Body of pancreas (tissue), 4 donors: ENCODE measurements around the gene PGC. TPM values are rescaled to one million over a fixed set of nuclear protein-coding genes. Genes with fewer than 3 reads are reported as not detected.

Source experiments
- ATAC-seq: fragments of 150-250 bp; one replicate; pipeline ENCODE4 v1.9.1; 2016
- DNase-seq, 4 donors: peaks; one replicate each; pipeline ENCODE4 v3.0.0-alpha.2; 2019
- H3K27ac ChIP-seq, 4 donors: fragments of 200-600 bp; sonication (generic); 1 replicate in 3 of 4; 2 replicates in 1 of 4; pipeline versions ENCODE4 v1.5.1 to v1.6.1; 2016 to 2019; ENCODE audit warnings: mild to moderate bottlenecking in 1 of 4, mixed read lengths in 1 of 4, moderate library complexity in 1 of 4
- H3K27me3 ChIP-seq, 2 donors: fragments of 200-600 bp; sonication (generic); one replicate each; pipeline ENCODE4 v1.6.0; 2016; ENCODE audit warnings: mild to moderate bottlenecking in 1 of 2
- H3K36me3 ChIP-seq, 2 donors: fragments of 200-600 bp; sonication (generic); replicated peaks in 1 of 2; 2 replicates each; pipeline ENCODE4 v1.5.1; 2016; ENCODE audit warnings: low read depth in 2 of 2; ENCODE audit not compliant: insufficient read depth in 1 of 2
- H3K4me1 ChIP-seq: fragments of 200-600 bp; sonication (generic); one replicate; pipeline ENCODE4 v1.6.0; 2016
- H3K4me3 ChIP-seq, 2 donors: fragments of 200-600 bp; sonication (generic); 1 replicate in 1 of 2; 2 replicates in 1 of 2; pipeline ENCODE4 v1.5.1; 2016 to 2019
- H3K9me3 ChIP-seq, 3 donors: fragments of 200-600 bp; sonication (generic); 1 replicate in 2 of 3; 2 replicates in 1 of 3; pipeline ENCODE4 v1.5.1; 2016
- POLR2A ChIP-seq, 3 donors: fragments of 450-650 bp; IDR thresholded peaks; one replicate each; pipeline ENCODE4 v1.6.1; 2016; ENCODE audit warnings: antibody characterized with exemption in 3 of 3, mild to moderate bottlenecking in 2 of 3
- WGBS, 2 donors: methylation state at CpG; one replicate each; pipeline ENCODE4 v1.1.5; 2017; 5-methylcytosine and 5-hydroxymethylcytosine counted together
- intact Hi-C: fragments of 100-400 bp; cut with DNase I; formaldehyde crosslinking; loops from one replicate; pipeline ENCODE4 v1.15.1; 2023
- total RNA-seq, 2 donors: library from RNA; depleted of rRNA; stranded (reverse); fragments of >200 nt; gene quantifications; one replicate each; pipeline ENCODE4 v1.1.0, GENCODE V29; 2016
- TF ChIP-seq, protein P1 (sequence below), 7 experiments: fragments of 450-650 bp in 4 of 7; fragments of 200-600 bp in 3 of 7; sonication (generic) in 3 of 7; IDR thresholded peaks; one replicate each; pipeline ENCODE4 v1.5.1; 2016 to 2019; ENCODE audit warnings: antibody characterized with exemption in 7 of 7

Gene PGC
- total RNA-seq, 2 donors from 2014 or later: 48.8 to 91.1 TPM

DNA sequence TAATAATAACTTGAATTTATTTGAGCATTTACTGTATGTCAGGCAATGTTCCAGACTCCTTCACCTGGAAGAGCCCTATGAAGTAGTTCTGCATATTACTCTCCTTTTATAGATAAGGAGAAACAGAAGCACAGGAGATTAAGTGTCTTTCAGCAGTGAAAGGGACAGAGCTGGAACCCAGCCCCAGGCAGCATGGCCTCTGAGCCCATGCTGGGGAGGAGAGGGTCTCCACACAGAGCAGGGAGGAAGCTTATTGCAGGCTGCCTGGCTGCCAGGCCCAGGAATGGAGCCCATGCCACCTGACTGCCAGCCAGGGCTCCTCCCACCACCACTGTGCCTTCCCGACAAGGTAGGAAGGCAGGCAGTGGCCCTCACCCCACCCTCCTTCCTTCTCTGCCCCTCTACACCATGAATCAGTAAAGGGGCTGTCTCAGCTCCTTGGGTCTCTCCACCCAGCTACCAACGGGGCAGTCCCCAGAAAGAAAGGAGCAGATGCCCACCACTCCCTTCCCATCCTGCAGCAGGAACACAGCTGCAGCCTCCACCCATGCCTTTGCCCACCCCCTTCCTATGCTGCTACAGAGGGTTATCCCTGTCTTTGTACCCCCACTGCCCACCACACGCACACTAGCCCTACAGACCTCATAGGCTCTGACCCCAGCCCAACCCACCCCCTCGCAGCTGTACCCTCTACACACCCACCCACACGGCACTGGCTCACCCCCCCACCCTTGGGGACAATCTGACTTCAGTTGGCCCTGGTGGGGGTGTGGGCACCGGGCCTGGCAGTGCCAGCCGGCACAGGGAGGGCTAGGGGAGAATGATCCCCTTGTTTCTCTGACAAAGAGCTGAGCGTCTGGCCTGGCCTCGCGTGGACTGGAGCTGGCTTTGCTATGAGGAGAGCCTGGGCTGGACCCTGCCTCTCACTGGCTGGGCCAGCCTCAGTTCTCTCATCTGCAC, 53.6 kb downstream of the PGC start:
- no peak overlapping the region for H3K4me3 ChIP-seq
- H3K9me3 ChIP-seq: no peaks in the 10 kb centered on the region
- peaks cover 0 to 1% of the 10 kb centered on the region in 2 donors for H3K36me3 ChIP-seq
- ATAC-seq: no peak
- WGBS, 2 donors: 69 to 78% methylated on average over 5 to 6 of the region's 10 CpGs
- no peaks in the 10 kb centered on the region for H3K4me1 ChIP-seq
- no peaks in the 10 kb centered on the region for H3K27me3 ChIP-seq
- peak in 1 of 4 donors; percentile 34 for DNase-seq
- intact Hi-C loops: no loop called here
- H3K27ac ChIP-seq: no peak overlapping the region
- TF ChIP-seq, protein P1, sequence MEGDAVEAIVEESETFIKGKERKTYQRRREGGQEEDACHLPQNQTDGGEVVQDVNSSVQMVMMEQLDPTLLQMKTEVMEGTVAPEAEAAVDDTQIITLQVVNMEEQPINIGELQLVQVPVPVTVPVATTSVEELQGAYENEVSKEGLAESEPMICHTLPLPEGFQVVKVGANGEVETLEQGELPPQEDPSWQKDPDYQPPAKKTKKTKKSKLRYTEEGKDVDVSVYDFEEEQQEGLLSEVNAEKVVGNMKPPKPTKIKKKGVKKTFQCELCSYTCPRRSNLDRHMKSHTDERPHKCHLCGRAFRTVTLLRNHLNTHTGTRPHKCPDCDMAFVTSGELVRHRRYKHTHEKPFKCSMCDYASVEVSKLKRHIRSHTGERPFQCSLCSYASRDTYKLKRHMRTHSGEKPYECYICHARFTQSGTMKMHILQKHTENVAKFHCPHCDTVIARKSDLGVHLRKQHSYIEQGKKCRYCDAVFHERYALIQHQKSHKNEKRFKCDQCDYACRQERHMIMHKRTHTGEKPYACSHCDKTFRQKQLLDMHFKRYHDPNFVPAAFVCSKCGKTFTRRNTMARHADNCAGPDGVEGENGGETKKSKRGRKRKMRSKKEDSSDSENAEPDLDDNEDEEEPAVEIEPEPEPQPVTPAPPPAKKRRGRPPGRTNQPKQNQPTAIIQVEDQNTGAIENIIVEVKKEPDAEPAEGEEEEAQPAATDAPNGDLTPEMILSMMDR (IDR thresholded peaks at IDR 0.05): no peak
- no peak for TF ChIP-seq POLR2A (IDR thresholded peaks at IDR 0.05)

DNA sequence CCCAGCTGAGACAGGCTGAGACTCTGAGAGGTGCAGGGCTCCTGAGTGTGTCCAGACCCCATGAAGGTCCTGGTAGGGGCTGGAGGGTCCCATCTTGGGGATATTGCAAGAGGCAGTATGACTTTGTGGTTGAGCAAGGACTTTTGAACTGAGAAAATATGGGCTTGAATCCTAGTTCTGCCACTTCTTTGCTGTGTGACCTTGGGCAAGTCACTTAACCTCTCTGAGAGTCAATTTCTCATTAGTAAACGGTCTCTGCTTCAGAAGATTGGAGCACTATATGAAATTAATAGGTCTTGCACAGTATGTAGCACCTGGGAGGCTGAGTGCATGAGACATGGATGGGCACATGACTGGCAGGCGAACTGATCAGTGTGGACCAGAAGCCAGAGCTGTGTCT, 54.5 kb downstream of the PGC start:
- no peak for ATAC-seq
- intact Hi-C loops: no loop called here
- Histone ChIP-seq H3K27me3 (no peaks in the 10 kb centered on the region), H3K36me3 (peaks cover 0 to 1% of the 10 kb centered on the region in 2 donors), H3K9me3 (no peaks in the 10 kb centered on the region), H3K4me3 (no peak overlapping the region), H3K4me1 (no peaks in the 10 kb centered on the region), H3K27ac (no peak overlapping the region)
- TF ChIP-seq POLR2A (IDR thresholded peaks at IDR 0.05): no peak
- TF ChIP-seq, protein P1 (IDR thresholded peaks at IDR 0.05): no peak
- 88 to 92% methylated on average over 2 of the region's 2 CpGs for WGBS, 2 donors
- DNase-seq: no peak

DNA sequence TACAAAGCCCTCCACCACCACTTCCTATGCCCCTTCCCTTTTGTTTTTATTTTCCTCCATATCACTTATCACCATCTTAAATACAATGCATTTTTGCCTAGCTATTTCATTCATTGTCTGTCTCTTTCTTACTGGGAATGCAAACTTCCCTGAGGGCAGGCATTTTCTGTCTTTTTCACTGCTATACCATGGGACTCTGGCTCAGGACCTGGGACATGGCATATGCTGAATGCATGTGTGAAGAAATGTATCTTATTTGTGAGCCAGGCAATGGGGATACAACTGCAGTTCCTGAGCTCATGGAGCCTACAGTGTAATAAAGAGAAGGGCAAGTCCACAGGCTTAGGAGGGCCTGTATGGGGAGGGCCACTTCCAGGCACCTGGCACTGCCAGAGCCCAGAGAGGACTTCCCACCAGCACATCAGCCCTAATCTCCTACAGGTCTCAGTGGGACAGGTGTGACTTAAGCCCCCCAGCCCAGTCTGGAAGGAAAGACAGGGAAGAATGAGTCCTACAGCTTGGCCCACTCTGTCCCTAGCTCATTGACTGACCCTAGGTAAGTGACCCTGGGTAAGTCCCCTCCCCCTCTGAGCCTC, 55.0 kb downstream of the PGC start:
- Histone ChIP-seq H3K27ac (no peak overlapping the region), H3K36me3 (peaks cover 0 to 1% of the 10 kb centered on the region in 2 donors), H3K4me1 (no peaks in the 10 kb centered on the region), H3K27me3 (no peaks in the 10 kb centered on the region), H3K9me3 (no peaks in the 10 kb centered on the region), H3K4me3 (no peak overlapping the region)
- no peak for TF ChIP-seq POLR2A (IDR thresholded peaks at IDR 0.05)
- TF ChIP-seq, protein P1 (IDR thresholded peaks at IDR 0.05): no peak
- intact Hi-C loops: no loop called here
- DNase-seq (no peak), ATAC-seq (no peak)

DNA sequence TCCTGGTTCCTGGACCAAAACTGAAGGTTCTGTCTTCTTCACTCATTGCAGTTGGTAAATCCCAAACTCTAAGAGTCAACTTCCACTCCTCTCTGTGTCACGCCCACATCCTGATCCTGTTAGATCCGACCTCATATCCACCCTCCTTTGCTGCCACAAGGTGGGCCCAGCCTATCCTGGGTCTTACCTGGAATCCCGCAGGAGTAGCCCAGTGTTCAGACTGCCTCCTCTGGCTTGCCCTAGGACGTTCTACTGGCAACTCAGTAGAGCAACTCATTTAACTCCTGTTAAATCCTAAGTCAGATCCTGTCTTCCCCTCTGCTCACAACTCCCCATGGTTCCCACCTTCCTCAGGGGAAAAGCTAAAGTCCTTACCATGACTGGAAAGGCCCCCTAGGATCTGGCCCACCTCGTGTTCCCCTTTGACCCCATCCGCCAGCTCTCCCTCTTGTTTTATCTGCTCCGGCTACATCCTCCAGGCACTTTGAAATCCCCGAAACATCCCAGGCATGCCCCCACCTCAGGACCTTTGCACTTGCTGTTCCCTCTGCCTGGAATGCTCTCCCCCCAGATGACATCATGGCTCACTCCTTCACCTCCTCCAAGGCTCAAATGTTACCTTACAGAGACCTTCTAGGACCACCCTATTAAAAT, 55.6 kb downstream of the PGC start:
- TF ChIP-seq, protein P1 (IDR thresholded peaks at IDR 0.05): no peak
- TF ChIP-seq POLR2A (IDR thresholded peaks at IDR 0.05): no peak
- ATAC-seq (no peak), DNase-seq (no peak)
- no peaks in the 10 kb centered on the region for H3K9me3 ChIP-seq
- H3K4me3 ChIP-seq: no peak overlapping the region
- 89 to 92% methylated on average over 8 of the region's 8 CpGs for WGBS, 2 donors
- intact Hi-C loops: no loop called here
- H3K36me3 ChIP-seq: peaks cover 0 to 1% of the 10 kb centered on the region in 2 donors
- no peaks in the 10 kb centered on the region for H3K27me3 ChIP-seq
- no peak overlapping the region for H3K27ac ChIP-seq
- no peaks in the 10 kb centered on the region for H3K4me1 ChIP-seq
